Esophagus muscularis mucosa (tissue), 4 donors: ENCODE data around the gene TMPRSS9. TPM values are rescaled to one million over a fixed set of nuclear protein-coding genes. Genes with fewer than 3 reads are reported as not detected.
"Not testable (repeated sequence)": the region's sequence is repeated elsewhere in the genome, so short reads cannot be mapped to it uniquely, and the experiment has no call there.

ENCODE experiments used
- DNase-seq: peaks from one replicate; pipeline ENCODE4 v3.0.0-alpha.2; 2017; ENCODE audit errors: extremely low spot score
- H3K27ac ChIP-seq, 4 donors: fragments of 200-600 bp; sonication (generic); replicated peaks in 1 of 4; 1 replicate in 3 of 4; 2 replicates in 1 of 4; pipeline ENCODE4 v1.5.1; 2016 to 2019; ENCODE audit warnings: mild to moderate bottlenecking in 1 of 4
- H3K27me3 ChIP-seq, 4 donors: fragments of 200-600 bp; sonication (generic); one replicate each; pipeline versions ENCODE4 v1.5.1 to v1.6.0; 2016 to 2019
- H3K36me3 ChIP-seq, 4 donors: fragments of 200-600 bp; sonication (generic); one replicate each; pipeline ENCODE4 v1.5.1; 2016 to 2019
- H3K4me1 ChIP-seq, 4 donors: fragments of 200-600 bp; sonication (generic); one replicate each; pipeline ENCODE4 v1.5.1; 2016 to 2019
- H3K4me3 ChIP-seq, 4 donors: fragments of 200-600 bp; sonication (generic); 1 replicate in 2 of 4; 2 replicates in 2 of 4; pipeline ENCODE4 v1.5.1; 2016 to 2019; ENCODE audit warnings: mild to moderate bottlenecking in 4 of 4, moderate library complexity in 1 of 4
- H3K9me3 ChIP-seq, 4 donors: fragments of 200-600 bp; sonication (generic); 1 replicate in 3 of 4; 2 replicates in 1 of 4; pipeline ENCODE4 v1.5.1; 2016 to 2019
- CTCF ChIP-seq, 3 experiments: fragments of 200-600 bp in 2 of 3; fragments of 450-650 bp in 1 of 3; sonication (generic) in 2 of 3; IDR thresholded peaks; one replicate each; pipeline ENCODE4 v1.5.1; 2017 to 2019; ENCODE audit warnings: antibody characterized with exemption in 3 of 3, mild to moderate bottlenecking in 2 of 3, moderate library complexity in 1 of 3
- EP300 ChIP-seq: sonication (generic); formaldehyde crosslinking; IDR thresholded peaks from one replicate; pipeline ENCODE4 v1.6.1; 2017; ENCODE audit warnings: antibody characterized with exemption
- POLR2A ChIP-seq: fragments of 450-650 bp; IDR thresholded peaks from one replicate; pipeline ENCODE4 v1.6.1; 2017; ENCODE audit warnings: antibody characterized with exemption, moderate library complexity, mild to moderate bottlenecking, low read depth
- POLR2AphosphoS5 ChIP-seq, 2 donors: sonication (generic); formaldehyde crosslinking; IDR thresholded peaks; one replicate each; pipeline ENCODE4 v1.6.1; 2017; ENCODE audit warnings: antibody characterized with exemption in 2 of 2
- WGBS: methylation state at CpG from one replicate; pipeline ENCODE4 v1.1.5; 2018; 5-methylcytosine and 5-hydroxymethylcytosine counted together
- intact Hi-C: fragments of 100-400 bp; cut with DNase I; formaldehyde crosslinking; loops from one replicate; pipeline ENCODE4 v1.15.1; 2023
- total RNA-seq, 4 donors: library from RNA; depleted of rRNA; stranded (reverse); fragments of >200 nt; gene quantifications; one replicate each; pipeline versions ENCODE4 v1.1.0 to v1.2.1, GENCODE V29; 2016

Gene TMPRSS9
- total RNA-seq, 4 donors from 2014 or later, result 0.17 TPM; not detected in 3

- Histone ChIP-seq H3K4me1 (peaks cover 25 to 50% (median 44%) of the 10 kb centered on the region in 4 donors), H3K36me3 (no peaks in the 10 kb centered on the region)
- 78% methylated on average over 5 of the region's 5 CpGs for WGBS
Measured at GRCh38 chr19:2458054-2458453, 98.0 kb downstream of the TMPRSS9 start.

GRCh38 chr19:2458776-2459175 is 98.7 kb downstream of the TMPRSS9 start:
- 84% methylated on average over 10 of the region's 10 CpGs for WGBS
- H3K4me1 ChIP-seq, result peaks cover 26 to 53% (median 44%) of the 10 kb centered on the region in 4 donors
- H3K27me3 ChIP-seq, DNase-seq, H3K9me3 ChIP-seq, H3K4me3 ChIP-seq, H3K27ac ChIP-seq, intact Hi-C loops, H3K36me3 ChIP-seq: not testable (repeated sequence)

More at GRCh38 chr19:2458054-2458453, 98.0 kb downstream of the TMPRSS9 start:
- Histone ChIP-seq H3K27ac (no peak overlapping the region), H3K27me3 (no peaks in the 10 kb centered on the region), H3K4me3 (no peak overlapping the region), H3K9me3 (no peaks in the 10 kb centered on the region)
- intact Hi-C loops, result no loop called here
- no peak for TF ChIP-seq POLR2A
- TF ChIP-seq EP300, result no peak
- no peak for TF ChIP-seq POLR2AphosphoS5 (IDR thresholded peaks at IDR 0.05)
- no peak for TF ChIP-seq CTCF (IDR thresholded peaks at IDR 0.05)
- no peak for DNase-seq

GRCh38 chr19:2460245-2460644 is 100.2 kb downstream of the TMPRSS9 start:
- DNase-seq, result no peak
- TF ChIP-seq POLR2A (no peak), EP300 (no peak), CTCF (IDR thresholded peaks at IDR 0.05) (no peak), POLR2AphosphoS5 (IDR thresholded peaks at IDR 0.05) (no peak)

GRCh38 chr19:2461751-2462634 is 101.9 kb downstream of the TMPRSS9 start:
- Histone ChIP-seq H3K36me3 (no peaks in the 10 kb centered on the region), H3K27ac (peak overlapping the region in 3 of 4 donors; percentile 61 to 71 (median 62)), H3K4me1 (peaks cover 15 to 30% (median 25%) of the 10 kb centered on the region in 4 donors), H3K27me3 (no peaks in the 10 kb centered on the region), H3K4me3 (peak overlapping the region; percentile 64 to 71 (median 67)), H3K9me3 (no peaks in the 10 kb centered on the region)
- 2% methylated on average over 43 of the region's 62 CpGs for WGBS
- no peak for DNase-seq
- TF ChIP-seq POLR2A (no peak), POLR2AphosphoS5 (IDR thresholded peaks at IDR 0.05) (peak in 1 of 2 donors; percentile 18), CTCF (IDR thresholded peaks at IDR 0.05) (peak in 2 of 3 experiments; percentile 15 to 34), EP300 (no peak)
- intact Hi-C loops, result no loop called here

More at GRCh38 chr19:2460245-2460644, 100.2 kb downstream of the TMPRSS9 start:
- intact Hi-C loops, result no loop called here
- Histone ChIP-seq H3K36me3 (no peaks in the 10 kb centered on the region), H3K4me1 (peaks cover 24 to 44% (median 37%) of the 10 kb centered on the region in 4 donors), H3K27ac (no peak overlapping the region), H3K9me3 (no peaks in the 10 kb centered on the region), H3K27me3 (no peaks in the 10 kb centered on the region), H3K4me3 (no peak overlapping the region)
- WGBS, result 100% methylated on average over 1 of the region's 1 CpG

- intact Hi-C loops, result no loop called here
- Histone ChIP-seq H3K4me3 (peak overlapping the region; percentile 64 to 71 (median 67)), H3K4me1 (peaks cover 12 to 24% (median 18%) of the 10 kb centered on the region in 4 donors), H3K9me3 (no peaks in the 10 kb centered on the region), H3K36me3 (no peaks in the 10 kb centered on the region), H3K27me3 (no peaks in the 10 kb centered on the region), H3K27ac (peak overlapping the region; percentile 61 to 76 (median 66))
- peak; percentile 94 for DNase-seq
- 9% methylated on average over 45 of the region's 46 CpGs for WGBS
- peak in 1 of 3 experiments; percentile 36 for TF ChIP-seq CTCF (IDR thresholded peaks at IDR 0.05)
- TF ChIP-seq POLR2A, result peak; percentile 55
- TF ChIP-seq EP300, result no peak
- peak; percentile 71 to 74 for TF ChIP-seq POLR2AphosphoS5 (IDR thresholded peaks at IDR 0.05)
Measured at GRCh38 chr19:2462635-2463421, 102.8 kb downstream of the TMPRSS9 start.

- H3K9me3 ChIP-seq, H3K27me3 ChIP-seq, H3K4me3 ChIP-seq, DNase-seq, H3K36me3 ChIP-seq, intact Hi-C loops: not testable (repeated sequence)
- 98% methylated on average over 5 of the region's 5 CpGs for WGBS
- H3K27ac ChIP-seq, result peak overlapping the region; percentile 61 to 76 (median 66)
- peaks cover 12 to 24% (median 18%) of the 10 kb centered on the region in 4 donors for H3K4me1 ChIP-seq
Measured at GRCh38 chr19:2463694-2464093, 103.6 kb downstream of the TMPRSS9 start.
